Keratinocyte (primary cell): ENCODE data around the gene CHD8.

Source experiments
- EZH2 ChIP-seq: IDR thresholded peaks from one replicate; pipeline ENCODE4 v1.6.1; 2012; ENCODE audit warnings: inconsistent platforms, mild to moderate bottlenecking, low read length, moderate library complexity
- TF ChIP-seq, protein P1 (sequence below), 3 experiments: IDR thresholded peaks in 1 of 3; conservative IDR thresholded peaks in 1 of 3; optimal IDR thresholded peaks in 1 of 3; 2 replicates in 2 of 3; 3 replicates in 1 of 3; pipeline versions ENCODE3 to v1.5.1; 2011; ENCODE audit warnings: low read length in 3 of 3, mild to moderate bottlenecking in 3 of 3, moderate library complexity in 2 of 3, control low read depth in 1 of 3, inconsistent platforms in 1 of 3; ENCODE audit not compliant: insufficient read depth in 2 of 3; ENCODE audit errors: extremely low read depth in 1 of 3

DNA sequence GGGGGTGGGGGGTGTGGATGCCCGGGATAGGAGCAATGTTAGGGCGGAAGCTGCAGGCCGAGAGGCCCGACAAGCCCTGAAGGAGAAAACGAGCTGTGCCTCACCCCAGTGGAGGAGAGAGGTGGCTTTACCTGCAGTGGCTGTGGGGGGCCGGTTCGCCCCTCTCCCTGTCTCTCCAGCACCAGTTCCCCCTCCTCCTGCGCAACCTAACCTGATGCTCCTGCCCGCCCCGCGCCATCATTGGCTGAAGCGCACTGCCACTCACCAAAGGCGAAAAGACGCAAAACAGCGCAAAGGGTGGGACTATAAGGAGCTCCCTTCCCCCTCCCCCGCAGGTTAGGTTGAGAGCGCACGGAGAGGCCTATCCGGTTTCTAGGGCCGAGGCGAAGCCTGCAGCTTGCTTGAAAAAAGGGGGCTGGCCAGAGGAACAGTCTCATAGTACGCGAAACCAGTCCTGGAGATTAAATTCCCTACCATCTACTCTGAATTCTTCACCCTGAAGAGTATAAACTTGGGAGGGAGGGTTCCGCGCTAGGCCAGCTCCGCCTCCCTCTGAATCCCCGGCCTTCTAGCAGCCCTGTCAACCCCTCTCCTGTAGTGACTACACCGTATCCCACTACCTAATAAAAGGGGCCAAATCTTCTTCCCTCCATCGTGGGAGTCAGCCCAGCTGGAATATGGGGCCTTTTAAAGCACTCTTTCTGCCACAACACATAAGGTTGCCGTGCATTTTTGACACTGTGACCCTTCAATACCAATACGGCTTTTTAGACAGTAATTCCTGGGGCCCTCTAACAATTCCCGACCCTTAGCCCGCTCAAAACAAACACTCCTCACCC is 18.6 kb downstream of the CHD8 start:
- TF ChIP-seq, protein P1, sequence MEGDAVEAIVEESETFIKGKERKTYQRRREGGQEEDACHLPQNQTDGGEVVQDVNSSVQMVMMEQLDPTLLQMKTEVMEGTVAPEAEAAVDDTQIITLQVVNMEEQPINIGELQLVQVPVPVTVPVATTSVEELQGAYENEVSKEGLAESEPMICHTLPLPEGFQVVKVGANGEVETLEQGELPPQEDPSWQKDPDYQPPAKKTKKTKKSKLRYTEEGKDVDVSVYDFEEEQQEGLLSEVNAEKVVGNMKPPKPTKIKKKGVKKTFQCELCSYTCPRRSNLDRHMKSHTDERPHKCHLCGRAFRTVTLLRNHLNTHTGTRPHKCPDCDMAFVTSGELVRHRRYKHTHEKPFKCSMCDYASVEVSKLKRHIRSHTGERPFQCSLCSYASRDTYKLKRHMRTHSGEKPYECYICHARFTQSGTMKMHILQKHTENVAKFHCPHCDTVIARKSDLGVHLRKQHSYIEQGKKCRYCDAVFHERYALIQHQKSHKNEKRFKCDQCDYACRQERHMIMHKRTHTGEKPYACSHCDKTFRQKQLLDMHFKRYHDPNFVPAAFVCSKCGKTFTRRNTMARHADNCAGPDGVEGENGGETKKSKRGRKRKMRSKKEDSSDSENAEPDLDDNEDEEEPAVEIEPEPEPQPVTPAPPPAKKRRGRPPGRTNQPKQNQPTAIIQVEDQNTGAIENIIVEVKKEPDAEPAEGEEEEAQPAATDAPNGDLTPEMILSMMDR (optimal IDR thresholded peaks at IDR 0.05 in 1 of 3, IDR thresholded peaks at IDR 0.05 in 1 of 3, conservative IDR thresholded peaks at IDR 0.05 in 1 of 3; ENCODE audit: extremely low read depth in 1 of 3, insufficient read depth in 2 of 3, low read length in 3 of 3), result no peak
- TF ChIP-seq EZH2, result no peak
